ENCODE measurements around the gene EDRF1. TPM values are rescaled to one million over a fixed set of nuclear protein-coding genes. Genes with fewer than 3 reads are reported as not detected.

EDRF1 gene
- total and polyA plus RNA-seq, 10 of the 15 experiments (the other 5 are each of a cell fraction or from before 2014, with no cell fraction given), result 16.8 to 99.7 (median 42.9) TPM

DNA sequence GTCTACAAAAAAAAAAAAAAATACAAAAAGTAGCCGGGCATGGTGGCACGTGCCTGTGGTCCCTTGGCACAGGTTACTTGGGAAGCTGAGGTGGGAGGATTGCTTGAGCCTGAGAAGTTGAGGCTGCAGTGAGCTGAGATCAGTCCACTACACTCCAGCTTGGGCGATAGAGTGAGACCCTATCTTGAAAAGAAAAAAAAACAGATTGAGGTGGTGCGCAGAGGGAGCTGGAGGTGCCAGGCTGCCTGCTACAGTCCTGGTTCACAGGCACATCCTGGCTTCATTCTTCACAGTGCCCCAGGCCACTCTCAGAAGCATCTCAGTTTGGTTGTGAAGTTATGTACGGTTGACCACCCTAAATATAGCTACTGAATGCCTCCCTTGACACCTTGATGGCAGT, 51.3 kb downstream of the EDRF1 start:
- H3K4me3 ChIP-seq, result no peak overlapping the region
- 75% methylated on average over 5 of the region's 5 CpGs for WGBS (ENCODE audit: insufficient coverage, insufficient replicate concordance, low lambda C conversion rate, missing lambda C conversion rate)
- ChIA-PET RAD21 (ENCODE audit: unreplicated experiment) (no interaction called here), POLR2A (interaction anchor here (0.7 kb wide), 1 partner anchor 62 kb away, joined by 4 read pairs; no protein-coding TSS in a partner anchor), CTCF (interaction anchor here (1.3 kb wide), 1 partner anchor 13 kb away, joined by 5 read pairs; no protein-coding TSS in a partner anchor), SMC1A (ENCODE audit: uncharacterized antibody, unreplicated experiment) (no interaction called here)
- H4K20me1 ChIP-seq (ENCODE audit: control insufficient read depth, insufficient read depth), result no peaks in the 10 kb centered on the region
- no peak overlapping the region for H3K9ac ChIP-seq (ENCODE audit: control insufficient read depth, insufficient read depth, low read length)
- H3K4me2 ChIP-seq (ENCODE audit: control insufficient read depth, insufficient read depth), result no peak overlapping the region
- H3K27ac ChIP-seq (ENCODE audit: control insufficient read depth, insufficient read depth), result no peak overlapping the region
- no peaks in the 10 kb centered on the region for H3K79me2 ChIP-seq (ENCODE audit: control insufficient read depth, insufficient read depth, low read length)
- H3K36me3 ChIP-seq (ENCODE audit: control insufficient read depth in 2 of 2, insufficient read depth in 2 of 2, low read length in 1 of 2), result peaks cover 0 to 3% of the 10 kb centered on the region in 2 experiments; a peak in 3 of 4 replicates
- no peaks in the 10 kb centered on the region for H3K27me3 ChIP-seq (replicated peaks in 1 of 2; ENCODE audit: control insufficient read depth in 2 of 2, insufficient read depth in 2 of 2, low read length in 1 of 2)
- in situ Hi-C loops (cut with MboI), result no loop called here
- BruUV-seq (replicated peaks), result no TSS peak
- intact Hi-C loops (cut with micrococcal nuclease; ENCODE audit: unreplicated experiment), result no loop called here
- H3K4me1 ChIP-seq (ENCODE audit: control insufficient read depth, insufficient read depth, low read length), result no peaks in the 10 kb centered on the region
- TF ChIP-seq, protein P1, sequence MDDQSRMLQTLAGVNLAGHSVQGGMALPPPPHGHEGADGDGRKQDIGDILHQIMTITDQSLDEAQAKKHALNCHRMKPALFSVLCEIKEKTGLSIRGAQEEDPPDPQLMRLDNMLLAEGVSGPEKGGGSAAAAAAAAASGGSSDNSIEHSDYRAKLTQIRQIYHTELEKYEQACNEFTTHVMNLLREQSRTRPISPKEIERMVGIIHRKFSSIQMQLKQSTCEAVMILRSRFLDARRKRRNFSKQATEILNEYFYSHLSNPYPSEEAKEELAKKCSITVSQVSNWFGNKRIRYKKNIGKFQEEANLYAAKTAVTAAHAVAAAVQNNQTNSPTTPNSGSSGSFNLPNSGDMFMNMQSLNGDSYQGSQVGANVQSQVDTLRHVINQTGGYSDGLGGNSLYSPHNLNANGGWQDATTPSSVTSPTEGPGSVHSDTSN (IDR thresholded peaks at IDR 0.05; ENCODE audit: insufficient replicate concordance, low read depth, low read length), result no peak
- TF ChIP-seq YBX1 (IDR thresholded peaks at IDR 0.05) (no peak), SREBF2 (IDR thresholded peaks at IDR 0.05; ENCODE audit: low read length) (no peak), BHLHE40 (IDR thresholded peaks at IDR 0.05; ENCODE audit: borderline replicate concordance in 1 of 2, low read depth in 2 of 2, low read length in 1 of 2) (no peak), POLR2AphosphoS2 (IDR thresholded peaks at IDR 0.05; ENCODE audit: low read depth, low read length) (no peak), HCFC1 (IDR thresholded peaks at IDR 0.05; ENCODE audit: low read length) (no peak), ESRRA (IDR thresholded peaks at IDR 0.05; ENCODE audit: low read length) (no peak), PAX5 (IDR thresholded peaks at IDR 0.05; ENCODE audit: borderline replicate concordance, low read depth, low read length) (no peak), FOXM1 (IDR thresholded peaks at IDR 0.05; ENCODE audit: low read depth, low read length) (no peak), NRF1 (conservative IDR thresholded peaks at IDR 0.05; ENCODE audit: low read depth, low read length) (no peak), WRNIP1 (IDR thresholded peaks at IDR 0.05; ENCODE audit: borderline replicate concordance, low read depth, low read length) (no peak), MEF2B (IDR thresholded peaks at IDR 0.05; ENCODE audit: partially characterized antibody, poor library complexity, severe bottlenecking) (no peak), SIX5 (IDR thresholded peaks at IDR 0.05; ENCODE audit: low read depth, low read length, severe bottlenecking) (no peak), ZZZ3 (IDR thresholded peaks at IDR 0.05; ENCODE audit: control insufficient read depth, insufficient read length, low read depth) (no peak)
- TF ChIP-seq, protein P2, sequence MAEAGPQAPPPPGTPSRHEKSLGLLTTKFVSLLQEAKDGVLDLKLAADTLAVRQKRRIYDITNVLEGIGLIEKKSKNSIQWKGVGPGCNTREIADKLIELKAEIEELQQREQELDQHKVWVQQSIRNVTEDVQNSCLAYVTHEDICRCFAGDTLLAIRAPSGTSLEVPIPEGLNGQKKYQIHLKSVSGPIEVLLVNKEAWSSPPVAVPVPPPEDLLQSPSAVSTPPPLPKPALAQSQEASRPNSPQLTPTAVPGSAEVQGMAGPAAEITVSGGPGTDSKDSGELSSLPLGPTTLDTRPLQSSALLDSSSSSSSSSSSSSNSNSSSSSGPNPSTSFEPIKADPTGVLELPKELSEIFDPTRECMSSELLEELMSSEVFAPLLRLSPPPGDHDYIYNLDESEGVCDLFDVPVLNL (IDR thresholded peaks at IDR 0.05; ENCODE audit: low read depth, low read length), result no peak
- FAIRE-seq, result no peak
- H3K9me3 ChIP-seq (replicated peaks; ENCODE audit: control insufficient read depth, insufficient read depth, low read length), result no peaks in the 10 kb centered on the region
- no peak for DNase-seq (ENCODE audit: low read depth, low spot score)
- H2AFZ ChIP-seq (ENCODE audit: control insufficient read depth, low read depth, low read length), result no peak overlapping the region
- ATAC-seq, result no peak

Data from GM12878 (cell line).